Skin epidermis (tissue), 12 donors: ENCODE data around the gene HMCN2.
A peak's percentile ranks its signal among the peaks of the same experiment; 100 is the strongest.
"Not testable (repeated sequence)": the region's sequence is repeated elsewhere in the genome, so short reads cannot be mapped to it uniquely, and the experiment has no call there.

Experiments
- H3K27ac ChIP-seq, 21 experiments: fragments of 200-600 bp; sonication (generic) in 11 of 21; one replicate each; pipeline ENCODE4 v1.5.0; 2020; ENCODE audit warnings: mild to moderate bottlenecking in 3 of 21, inconsistent platforms in 2 of 21, moderate library complexity in 2 of 21
- H3K4me3 ChIP-seq, 7 experiments: fragments of 200-600 bp; sonication (generic) in 2 of 7; one replicate each; pipeline ENCODE4 v1.5.0; 2020; ENCODE audit warnings: inconsistent platforms in 2 of 7, mild to moderate bottlenecking in 2 of 7, moderate library complexity in 1 of 7

The HMCN2 gene

GRCh38 chr9:130262771-130263170 lies 2.8 kb upstream of the HMCN2 start:
- H3K4me3 ChIP-seq, result no peak overlapping the region
- H3K27ac ChIP-seq, result no peak overlapping the region

- no peak overlapping the region for H3K27ac ChIP-seq
- no peak overlapping the region for H3K4me3 ChIP-seq
These were observed 1.8 kb upstream of the HMCN2 start for GRCh38 chr9:130263601-130264413.

- H3K27ac ChIP-seq, result no peak overlapping the region
- no peak overlapping the region for H3K4me3 ChIP-seq
These were observed 878 bp upstream of the HMCN2 start for GRCh38 chr9:130264414-130265350.

GRCh38 chr9:130266236-130267098 lies 907 bp downstream of the HMCN2 start:
- Histone ChIP-seq H3K4me3 (no peak overlapping the region), H3K27ac (peak overlapping the region in 1 of 21 experiments; percentile 5)

- no peak overlapping the region for H3K4me3 ChIP-seq
- peak overlapping the region in 1 of 21 experiments; percentile 72 for H3K27ac ChIP-seq
These were observed 2.4 kb downstream of the HMCN2 start for GRCh38 chr9:130267930-130268329.

GRCh38 chr9:130268521-130269211 lies 3.1 kb downstream of the HMCN2 start:
- H3K27ac ChIP-seq, result peak overlapping the region in 2 of 21 experiments; percentile 40 to 72
- no peak overlapping the region for H3K4me3 ChIP-seq

GRCh38 chr9:130271473-130271872 lies 5.9 kb downstream of the HMCN2 start:
- no peak overlapping the region for H3K4me3 ChIP-seq
- peak overlapping the region in 1 of 21 experiments; percentile 29 for H3K27ac ChIP-seq

- Histone ChIP-seq H3K27ac (no peak overlapping the region), H3K4me3 (no peak overlapping the region)
These were observed 9.6 kb downstream of the HMCN2 start for GRCh38 chr9:130275156-130275555.

GRCh38 chr9:130276121-130276520 lies 10.6 kb downstream of the HMCN2 start:
- H3K27ac ChIP-seq, result peak overlapping the region in 1 of 21 experiments; percentile 41

GRCh38 chr9:130276955-130277354 lies 11.4 kb downstream of the HMCN2 start:
- no peak overlapping the region for H3K27ac ChIP-seq
- no peak overlapping the region for H3K4me3 ChIP-seq

More at GRCh38 chr9:130276121-130276520, 10.6 kb downstream of the HMCN2 start:
- H3K4me3 ChIP-seq, result no peak overlapping the region

GRCh38 chr9:130277525-130277924 lies 12.0 kb downstream of the HMCN2 start:
- not testable (repeated sequence) for H3K4me3 ChIP-seq, H3K27ac ChIP-seq

- no peak overlapping the region for H3K4me3 ChIP-seq
- no peak overlapping the region for H3K27ac ChIP-seq
These were observed 18.1 kb downstream of the HMCN2 start for GRCh38 chr9:130283539-130284248.

GRCh38 chr9:130284249-130284625 lies 18.7 kb downstream of the HMCN2 start:
- Histone ChIP-seq H3K27ac (no peak overlapping the region), H3K4me3 (no peak overlapping the region)

GRCh38 chr9:130284690-130285089 lies 19.1 kb downstream of the HMCN2 start:
- no peak overlapping the region for H3K4me3 ChIP-seq
- H3K27ac ChIP-seq, result no peak overlapping the region

GRCh38 chr9:130285271-130285670 lies 19.7 kb downstream of the HMCN2 start:
- no peak overlapping the region for H3K27ac ChIP-seq
- no peak overlapping the region for H3K4me3 ChIP-seq

- Histone ChIP-seq H3K27ac (no peak overlapping the region), H3K4me3 (no peak overlapping the region)
These were observed 20.7 kb downstream of the HMCN2 start for GRCh38 chr9:130286072-130286770.

- Histone ChIP-seq H3K4me3 (no peak overlapping the region), H3K27ac (no peak overlapping the region)
These were observed 21.3 kb downstream of the HMCN2 start for GRCh38 chr9:130286781-130287428.
